ENCODE data around the gene HRH1.
"Not testable (repeated sequence)": the region's sequence is repeated elsewhere in the genome, so short reads cannot be mapped to it uniquely, and the experiment has no call there.

The HRH1 gene

GRCh38 chr3:11173828-11174465 is 19.7 kb downstream of the HRH1 start:
- DNase-seq = no peak

GRCh38 chr3:11178421-11178820 is 24.1 kb downstream of the HRH1 start:
- no peak for DNase-seq

GRCh38 chr3:11184328-11184969 is 30.2 kb downstream of the HRH1 start:
- not testable (repeated sequence) for DNase-seq

GRCh38 chr3:11185144-11185543 is 30.9 kb downstream of the HRH1 start:
- no peak for DNase-seq

- no peak for DNase-seq
Observed at GRCh38 chr3:11185564-11186317, 31.4 kb downstream of the HRH1 start.

GRCh38 chr3:11186318-11186692 is 32.0 kb downstream of the HRH1 start:
- DNase-seq = no peak

GRCh38 chr3:11186771-11187191 is 32.5 kb downstream of the HRH1 start:
- DNase-seq = no peak

GRCh38 chr3:11187681-11188080 is 33.4 kb downstream of the HRH1 start:
- DNase-seq = no peak

- no peak for DNase-seq
Observed at GRCh38 chr3:11188231-11188630, 33.9 kb downstream of the HRH1 start.

GRCh38 chr3:11195201-11195600 is 40.9 kb downstream of the HRH1 start:
- no peak for DNase-seq

GRCh38 chr3:11195721-11196332 is 41.5 kb downstream of the HRH1 start:
- DNase-seq = no peak

- DNase-seq = no peak
Observed at GRCh38 chr3:11197484-11197883, 43.2 kb downstream of the HRH1 start.

- no peak for DNase-seq
Observed at GRCh38 chr3:11198070-11198469, 43.8 kb downstream of the HRH1 start.

- no peak for DNase-seq
Observed at GRCh38 chr3:11198495-11198894, 44.2 kb downstream of the HRH1 start.

GRCh38 chr3:11199902-11200845 is 45.9 kb downstream of the HRH1 start:
- DNase-seq = no peak

- no peak for DNase-seq
Observed at GRCh38 chr3:11201251-11202019, 47.1 kb downstream of the HRH1 start.

GRCh38 chr3:11203961-11204360 is 49.7 kb downstream of the HRH1 start:
- DNase-seq = no peak

- no peak for DNase-seq
Observed at GRCh38 chr3:11204697-11205348, 50.5 kb downstream of the HRH1 start.

- DNase-seq = not testable (repeated sequence)
Observed at GRCh38 chr3:11205881-11206280, 51.6 kb downstream of the HRH1 start.

- DNase-seq = no peak
Observed at GRCh38 chr3:11206316-11206715, 52.0 kb downstream of the HRH1 start.

GRCh38 chr3:11206953-11207352 is 52.7 kb downstream of the HRH1 start:
- DNase-seq = no peak
